Neural progenitor cell (in vitro differentiated cells): ENCODE data around the gene KRT74. TPM values are rescaled to one million over a fixed set of nuclear protein-coding genes. Genes with fewer than 3 reads are reported as not detected.
A peak's percentile ranks its signal among the peaks of the same experiment; 100 is the strongest.

Experiments
- DNase-seq: peaks from one replicate; pipeline ENCODE4 v3.0.0-alpha.2; 2016; ENCODE audit warnings: low spot score
- H2AFZ ChIP-seq: fragments of 200-600 bp; sonication (generic); replicated peaks from 2 replicates; pipeline ENCODE4 v1.6.1; 2016; ENCODE audit warnings: antibody characterized with exemption
- H3F3A ChIP-seq: fragments of 200-600 bp; sonication (generic); 2 replicates; pipeline ENCODE4 v1.6.1; 2016; ENCODE audit warnings: antibody characterized with exemption, low read depth
- H3K27ac ChIP-seq: fragments of 200-600 bp; sonication (generic); 2 replicates; pipeline ENCODE4 v1.5.1; 2016; ENCODE audit warnings: mild to moderate bottlenecking
- H3K27me3 ChIP-seq: fragments of 200-600 bp; sonication (generic); 2 replicates; pipeline ENCODE4 v1.6.1; 2016; ENCODE audit warnings: mild to moderate bottlenecking, moderate library complexity
- H3K36me3 ChIP-seq: fragments of 200-600 bp; sonication (generic); 2 replicates; pipeline ENCODE4 v1.5.1; 2016
- H3K4me1 ChIP-seq: fragments of 200-600 bp; sonication (generic); 2 replicates; pipeline ENCODE4 v1.6.1; 2016; ENCODE audit warnings: mixed run types
- H3K4me2 ChIP-seq: fragments of 200-600 bp; sonication (generic); 2 replicates; pipeline ENCODE4 v1.6.1; 2016
- H3K4me3 ChIP-seq: fragments of 200-600 bp; sonication (generic); 2 replicates; pipeline ENCODE4 v1.5.1; 2016
- H3K79me2 ChIP-seq: fragments of 200-600 bp; sonication (generic); 2 replicates; pipeline ENCODE4 v1.6.1; 2016; ENCODE audit warnings: low read depth
- H3K9ac ChIP-seq: fragments of 200-600 bp; sonication (generic); 2 replicates; pipeline ENCODE4 v1.6.1; 2016
- H3K9me3 ChIP-seq: fragments of 200-600 bp; sonication (generic); 2 replicates; pipeline ENCODE4 v1.5.1; 2016; ENCODE audit warnings: low read depth
- H4K20me1 ChIP-seq: fragments of 200-600 bp; sonication (generic); 2 replicates; pipeline ENCODE4 v1.6.1; 2016; ENCODE audit warnings: low read depth
- H3K27ac Mint-ChIP-seq: 3 replicates; pipeline ENCODE4 v1.8.0; 2021; ENCODE audit warnings: mixed read lengths
- H3K27me3 Mint-ChIP-seq: 2 replicates; pipeline ENCODE4 v1.8.0; 2022; ENCODE audit warnings: low read depth, mild to moderate bottlenecking, inconsistent platforms, moderate library complexity, mixed read lengths; ENCODE audit not compliant: insufficient read depth
- H3K36me3 Mint-ChIP-seq: 3 replicates; pipeline ENCODE4 v1.8.0; 2021; ENCODE audit warnings: mixed read lengths
- H3K4me1 Mint-ChIP-seq: 3 replicates; pipeline ENCODE4 v1.8.0; 2021; ENCODE audit warnings: mixed read lengths
- H3K4me3 Mint-ChIP-seq: 3 replicates; pipeline ENCODE4 v1.8.0; 2021; ENCODE audit warnings: mild to moderate bottlenecking, moderate library complexity, mixed read lengths
- H3K9me3 Mint-ChIP-seq: 3 replicates; pipeline ENCODE4 v1.8.0; 2020; ENCODE audit warnings: mixed read lengths
- EZH2 ChIP-seq: fragments of 200-600 bp; sonication (generic); IDR thresholded peaks from 2 replicates; pipeline ENCODE4 v1.6.1; 2017; ENCODE audit warnings: antibody characterized with exemption, mild to moderate bottlenecking, moderate library complexity
- EZH2phosphoT487 ChIP-seq: fragments of 200-600 bp; sonication (generic); IDR thresholded peaks from 2 replicates; pipeline ENCODE4 v1.6.1; 2017; ENCODE audit warnings: antibody characterized with exemption
- total RNA-seq: library from RNA; depleted of rRNA; stranded (reverse); fragments of >200 nt; gene quantifications from 2 replicates; pipeline ENCODE4 v1.2.3, GENCODE V29; 2015; ENCODE audit warnings: low replicate concordance
- TF ChIP-seq, protein P1 (sequence below): fragments of 200-600 bp; sonication (generic); IDR thresholded peaks from 2 replicates; pipeline ENCODE4 v1.5.1; 2017; ENCODE audit warnings: antibody characterized with exemption, mild to moderate bottlenecking

KRT74 gene
- total RNA-seq, 1 donor from 2014 or later, result not detected

DNA sequence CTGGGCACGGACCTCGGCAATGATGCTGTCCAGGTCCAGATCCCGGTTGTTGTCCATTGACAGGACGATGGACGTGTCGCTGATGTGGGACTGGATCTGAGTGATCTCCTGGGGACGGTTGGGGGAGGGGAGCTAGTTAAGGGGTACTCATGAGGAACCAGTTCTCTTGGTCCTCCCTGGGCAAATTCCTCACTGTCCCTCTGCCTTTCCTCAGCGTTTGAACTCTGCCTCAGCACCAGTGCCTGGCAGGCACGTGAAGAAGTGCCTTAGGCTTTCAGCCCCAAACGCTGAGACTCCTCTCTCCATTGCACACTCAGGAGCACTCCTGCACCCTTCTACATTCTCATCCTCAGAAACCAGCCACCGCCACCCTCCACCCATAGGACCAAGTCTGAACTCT is 17.9 kb upstream of the KRT74 start:
- no peak overlapping the region for H3K4me3 Mint-ChIP-seq
- H3K27ac ChIP-seq, result no peak overlapping the region
- H3K27ac Mint-ChIP-seq, result no peak overlapping the region
- TF ChIP-seq, protein P1, sequence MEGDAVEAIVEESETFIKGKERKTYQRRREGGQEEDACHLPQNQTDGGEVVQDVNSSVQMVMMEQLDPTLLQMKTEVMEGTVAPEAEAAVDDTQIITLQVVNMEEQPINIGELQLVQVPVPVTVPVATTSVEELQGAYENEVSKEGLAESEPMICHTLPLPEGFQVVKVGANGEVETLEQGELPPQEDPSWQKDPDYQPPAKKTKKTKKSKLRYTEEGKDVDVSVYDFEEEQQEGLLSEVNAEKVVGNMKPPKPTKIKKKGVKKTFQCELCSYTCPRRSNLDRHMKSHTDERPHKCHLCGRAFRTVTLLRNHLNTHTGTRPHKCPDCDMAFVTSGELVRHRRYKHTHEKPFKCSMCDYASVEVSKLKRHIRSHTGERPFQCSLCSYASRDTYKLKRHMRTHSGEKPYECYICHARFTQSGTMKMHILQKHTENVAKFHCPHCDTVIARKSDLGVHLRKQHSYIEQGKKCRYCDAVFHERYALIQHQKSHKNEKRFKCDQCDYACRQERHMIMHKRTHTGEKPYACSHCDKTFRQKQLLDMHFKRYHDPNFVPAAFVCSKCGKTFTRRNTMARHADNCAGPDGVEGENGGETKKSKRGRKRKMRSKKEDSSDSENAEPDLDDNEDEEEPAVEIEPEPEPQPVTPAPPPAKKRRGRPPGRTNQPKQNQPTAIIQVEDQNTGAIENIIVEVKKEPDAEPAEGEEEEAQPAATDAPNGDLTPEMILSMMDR, result no peak
- TF ChIP-seq EZH2phosphoT487, result no peak
- no peak for TF ChIP-seq EZH2
- no peaks in the 10 kb centered on the region for H3K36me3 ChIP-seq
- H3K36me3 Mint-ChIP-seq, result no peaks in the 10 kb centered on the region
- no peaks in the 10 kb centered on the region for H3K27me3 ChIP-seq
- no peaks in the 10 kb centered on the region for H3K79me2 ChIP-seq
- no peaks in the 10 kb centered on the region for H3F3A ChIP-seq
- H3K9me3 Mint-ChIP-seq, result peaks cover 5% of the 10 kb centered on the region
- no peaks in the 10 kb centered on the region for H4K20me1 ChIP-seq
- no peaks in the 10 kb centered on the region for H3K4me1 ChIP-seq
- no peak overlapping the region for H3K9ac ChIP-seq
- H3K4me3 ChIP-seq, result no peak overlapping the region
- DNase-seq, result no peak
- H3K4me1 Mint-ChIP-seq, result no peaks in the 10 kb centered on the region
- H3K9me3 ChIP-seq, result no peaks in the 10 kb centered on the region
- H2AFZ ChIP-seq, result no peak overlapping the region
- H3K4me2 ChIP-seq, result no peak overlapping the region
- H3K27me3 Mint-ChIP-seq, result peaks cover 11% of the 10 kb centered on the region

DNA sequence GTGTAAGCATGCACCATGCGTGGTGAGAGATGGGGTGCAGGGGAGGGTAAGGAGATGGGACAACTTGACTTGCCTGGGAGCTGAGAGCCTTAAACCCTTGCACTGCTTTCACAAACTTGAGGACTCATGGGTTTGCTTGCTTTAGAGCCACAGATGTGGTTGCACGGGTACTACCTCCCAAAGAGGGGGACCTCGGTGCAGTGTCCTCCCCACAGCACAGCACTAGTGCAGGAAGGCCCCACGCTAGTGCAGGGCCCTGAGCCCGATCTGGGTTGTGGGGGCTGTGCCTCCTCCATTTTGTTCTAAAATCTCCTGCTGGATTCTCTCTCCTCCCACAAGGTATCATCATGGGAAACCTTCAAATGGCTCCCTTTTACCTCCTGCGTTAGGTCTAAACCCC is 16.4 kb upstream of the KRT74 start:
- TF ChIP-seq, protein P1, result no peak
- TF ChIP-seq EZH2 (no peak), EZH2phosphoT487 (no peak)
- Histone ChIP-seq H3K36me3 (no peaks in the 10 kb centered on the region), H3K4me1 (no peaks in the 10 kb centered on the region), H3K4me3 (no peak overlapping the region), H3K27ac (no peak overlapping the region), H3K79me2 (no peaks in the 10 kb centered on the region), H4K20me1 (no peaks in the 10 kb centered on the region), H3F3A (no peaks in the 10 kb centered on the region), H3K4me2 (no peak overlapping the region), H3K27me3 (no peaks in the 10 kb centered on the region), H3K9me3 (no peaks in the 10 kb centered on the region), H3K9ac (no peak overlapping the region), H2AFZ (no peak overlapping the region)
- no peaks in the 10 kb centered on the region for H3K36me3 Mint-ChIP-seq
- H3K4me1 Mint-ChIP-seq, result no peaks in the 10 kb centered on the region
- DNase-seq, result no peak
- peaks cover 5% of the 10 kb centered on the region for H3K9me3 Mint-ChIP-seq
- peaks cover 12% of the 10 kb centered on the region for H3K27me3 Mint-ChIP-seq
- no peak overlapping the region for H3K27ac Mint-ChIP-seq
- no peak overlapping the region for H3K4me3 Mint-ChIP-seq

DNA sequence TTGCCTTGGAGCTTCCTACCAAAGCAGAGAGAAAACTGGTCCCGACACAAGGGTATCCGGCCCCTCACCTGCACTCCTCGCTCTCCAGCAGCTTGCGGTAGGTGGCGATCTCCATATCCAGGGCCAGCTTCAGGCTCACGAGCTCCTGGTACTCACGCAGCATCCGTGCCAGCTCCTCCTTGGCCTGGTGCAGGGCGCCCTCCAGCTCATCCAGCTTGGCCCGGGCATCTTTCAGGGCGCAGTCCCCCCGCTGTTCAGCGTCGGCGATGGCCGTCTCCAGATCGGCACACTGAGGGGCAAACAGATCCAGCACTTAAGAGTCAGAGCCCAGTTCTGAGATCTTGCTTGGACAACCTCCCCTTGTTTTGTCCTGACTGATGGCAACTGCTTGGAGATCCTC is 13.9 kb upstream of the KRT74 start:
- Histone ChIP-seq H3K36me3 (no peaks in the 10 kb centered on the region), H3K79me2 (no peaks in the 10 kb centered on the region), H3K9me3 (no peaks in the 10 kb centered on the region), H3K4me2 (no peak overlapping the region), H3K27ac (no peak overlapping the region), H3F3A (no peaks in the 10 kb centered on the region), H4K20me1 (no peaks in the 10 kb centered on the region), H3K27me3 (no peaks in the 10 kb centered on the region), H3K9ac (no peak overlapping the region), H3K4me3 (no peak overlapping the region), H3K4me1 (peaks cover 3% of the 10 kb centered on the region), H2AFZ (no peak overlapping the region)
- no peak overlapping the region for H3K27ac Mint-ChIP-seq
- no peaks in the 10 kb centered on the region for H3K36me3 Mint-ChIP-seq
- H3K27me3 Mint-ChIP-seq, result peaks cover 15% of the 10 kb centered on the region
- no peak for TF ChIP-seq EZH2
- TF ChIP-seq, protein P1, result peak; percentile 16
- DNase-seq, result no peak
- H3K4me1 Mint-ChIP-seq, result peaks cover 2% of the 10 kb centered on the region
- no peak overlapping the region for H3K4me3 Mint-ChIP-seq
- peaks cover 3% of the 10 kb centered on the region for H3K9me3 Mint-ChIP-seq

DNA sequence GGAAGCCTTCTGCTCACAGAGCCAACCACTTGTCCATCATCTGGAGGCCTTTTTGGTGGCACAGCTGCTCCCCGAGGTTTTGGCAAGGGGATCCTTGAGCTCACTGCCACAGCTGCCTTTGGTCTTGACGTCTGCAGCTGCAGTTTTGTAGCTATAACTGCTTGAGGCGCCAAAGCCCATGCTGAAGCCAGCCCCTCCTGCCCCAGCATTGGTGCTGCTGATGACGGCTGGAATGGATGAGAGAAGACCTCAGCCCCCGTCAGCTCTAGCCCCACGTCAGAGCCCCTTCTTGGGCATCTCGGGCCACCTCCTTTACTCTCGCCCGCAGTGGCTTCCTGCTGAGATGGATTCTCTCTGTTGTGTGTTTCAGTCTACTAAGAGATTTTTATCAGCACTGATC is 12.3 kb upstream of the KRT74 start:
- Histone ChIP-seq H3K27ac (no peak overlapping the region), H3K9me3 (no peaks in the 10 kb centered on the region), H3K9ac (no peak overlapping the region), H3K4me3 (no peak overlapping the region), H3K36me3 (no peaks in the 10 kb centered on the region), H3K27me3 (no peaks in the 10 kb centered on the region), H3K79me2 (no peaks in the 10 kb centered on the region), H3K4me2 (no peak overlapping the region), H3F3A (no peaks in the 10 kb centered on the region), H3K4me1 (peaks cover 4% of the 10 kb centered on the region), H2AFZ (no peak overlapping the region), H4K20me1 (no peaks in the 10 kb centered on the region)
- no peak for DNase-seq
- H3K4me1 Mint-ChIP-seq, result peaks cover 2% of the 10 kb centered on the region
- H3K27ac Mint-ChIP-seq, result no peak overlapping the region
- no peaks in the 10 kb centered on the region for H3K9me3 Mint-ChIP-seq
- no peak for TF ChIP-seq EZH2
- TF ChIP-seq, protein P1, result no peak
- TF ChIP-seq EZH2phosphoT487, result no peak
- H3K4me3 Mint-ChIP-seq, result no peak overlapping the region
- H3K27me3 Mint-ChIP-seq, result peaks cover 11% of the 10 kb centered on the region
- H3K36me3 Mint-ChIP-seq, result no peaks in the 10 kb centered on the region
